GM18499 (cell line): ENCODE measurements around the gene ATP10D.
A peak's percentile ranks its signal among the peaks of the same experiment; 100 is the strongest.
"Not testable (repeated sequence)": the region's sequence is repeated elsewhere in the genome, so short reads cannot be mapped to it uniquely, and the experiment has no call there.

ENCODE experiments used
- ATAC-seq: cut with Tn5 transposase; IDR thresholded peaks from one replicate; pipeline ENCODE4 v1.9.1; 2021; ENCODE audit warnings: moderate number of reproducible peaks; ENCODE audit not compliant: insufficient read depth, unreplicated experiment

Gene ATP10D

GRCh38 chr4:47486231-47486673 is 1.2 kb downstream of the ATP10D start:
- ATAC-seq = no peak

GRCh38 chr4:47486727-47487126 is 1.7 kb downstream of the ATP10D start:
- ATAC-seq = not testable (repeated sequence)

- ATAC-seq = no peak
Observed at GRCh38 chr4:47488706-47489105, 3.6 kb downstream of the ATP10D start.

GRCh38 chr4:47490550-47490949 is 5.5 kb downstream of the ATP10D start:
- ATAC-seq = peak; percentile 74

- no peak for ATAC-seq
Observed at GRCh38 chr4:47493238-47494123, 8.4 kb downstream of the ATP10D start.

- no peak for ATAC-seq
Observed at GRCh38 chr4:47494124-47494430, 9.0 kb downstream of the ATP10D start.

GRCh38 chr4:47498899-47499298 is 13.8 kb downstream of the ATP10D start:
- no peak for ATAC-seq

- ATAC-seq = no peak
Observed at GRCh38 chr4:47499700-47500099, 14.6 kb downstream of the ATP10D start.

- ATAC-seq = no peak
Observed at GRCh38 chr4:47500776-47501175, 15.7 kb downstream of the ATP10D start.

GRCh38 chr4:47505147-47505546 is 20.1 kb downstream of the ATP10D start:
- no peak for ATAC-seq

GRCh38 chr4:47505666-47506065 is 20.6 kb downstream of the ATP10D start:
- no peak for ATAC-seq

- peak; percentile 97 for ATAC-seq
Observed at GRCh38 chr4:47510506-47511143, 25.6 kb downstream of the ATP10D start.

GRCh38 chr4:47513461-47513860 is 28.4 kb downstream of the ATP10D start:
- ATAC-seq = no peak

- ATAC-seq = peak; percentile 96
Observed at GRCh38 chr4:47519239-47519883, 34.3 kb downstream of the ATP10D start.

- no peak for ATAC-seq
Observed at GRCh38 chr4:47525154-47525819, 40.2 kb downstream of the ATP10D start.

- no peak for ATAC-seq
Observed at GRCh38 chr4:47526281-47526680, 41.2 kb downstream of the ATP10D start.

- not testable (repeated sequence) for ATAC-seq
Observed at GRCh38 chr4:47528646-47529045, 43.6 kb downstream of the ATP10D start.

- ATAC-seq = no peak
Observed at GRCh38 chr4:47530801-47531200, 45.7 kb downstream of the ATP10D start.

- peak; percentile 100 for ATAC-seq
Observed at GRCh38 chr4:47531241-47531953, 46.3 kb downstream of the ATP10D start.

GRCh38 chr4:47531954-47532321 is 46.9 kb downstream of the ATP10D start:
- no peak for ATAC-seq
